ENCODE data around the gene CHMP1A. TPM values are rescaled to one million over a fixed set of nuclear protein-coding genes. Genes with fewer than 3 reads are reported as not detected.
A peak's percentile ranks its signal among the peaks of the same experiment; 100 is the strongest.
"Not testable (repeated sequence)": the region's sequence is repeated elsewhere in the genome, so short reads cannot be mapped to it uniquely, and the experiment has no call there.

Gene CHMP1A
- total and polyA plus RNA-seq, 10 donors: 44.4 to 96.2 (median 76.5) TPM

- no peaks in the 10 kb centered on the region for H3K27me3 ChIP-seq (replicated peaks in 1 of 7)
- intact Hi-C loops (cut with DNase I; ENCODE audit: low total_unique reads): loop anchor here (5.0 kb wide), 1 partner anchor 92 kb away; no protein-coding TSS in a partner anchor
- WGBS, 5 donors: 0 to 3% (median 1%) methylated on average over 6 to 30 of the region's 30 CpGs
- DNase-seq: peak; percentile 100
- peaks cover 13 to 63% (median 40%) of the 10 kb centered on the region in 6 donors for H3K4me1 ChIP-seq
- no peaks in the 10 kb centered on the region for H3K9me3 ChIP-seq
- TF ChIP-seq, protein P1, sequence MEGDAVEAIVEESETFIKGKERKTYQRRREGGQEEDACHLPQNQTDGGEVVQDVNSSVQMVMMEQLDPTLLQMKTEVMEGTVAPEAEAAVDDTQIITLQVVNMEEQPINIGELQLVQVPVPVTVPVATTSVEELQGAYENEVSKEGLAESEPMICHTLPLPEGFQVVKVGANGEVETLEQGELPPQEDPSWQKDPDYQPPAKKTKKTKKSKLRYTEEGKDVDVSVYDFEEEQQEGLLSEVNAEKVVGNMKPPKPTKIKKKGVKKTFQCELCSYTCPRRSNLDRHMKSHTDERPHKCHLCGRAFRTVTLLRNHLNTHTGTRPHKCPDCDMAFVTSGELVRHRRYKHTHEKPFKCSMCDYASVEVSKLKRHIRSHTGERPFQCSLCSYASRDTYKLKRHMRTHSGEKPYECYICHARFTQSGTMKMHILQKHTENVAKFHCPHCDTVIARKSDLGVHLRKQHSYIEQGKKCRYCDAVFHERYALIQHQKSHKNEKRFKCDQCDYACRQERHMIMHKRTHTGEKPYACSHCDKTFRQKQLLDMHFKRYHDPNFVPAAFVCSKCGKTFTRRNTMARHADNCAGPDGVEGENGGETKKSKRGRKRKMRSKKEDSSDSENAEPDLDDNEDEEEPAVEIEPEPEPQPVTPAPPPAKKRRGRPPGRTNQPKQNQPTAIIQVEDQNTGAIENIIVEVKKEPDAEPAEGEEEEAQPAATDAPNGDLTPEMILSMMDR (IDR thresholded peaks at IDR 0.05 in 8 of 11, conservative IDR thresholded peaks at IDR 0.05 in 3 of 11): peak; percentile 85 to 98 (median 91)
- TF ChIP-seq POLR2AphosphoS5 (IDR thresholded peaks at IDR 0.05): peak; percentile 75 to 90 (median 83)
- TF ChIP-seq POLR2A (IDR thresholded peaks at IDR 0.05): peak in 1 of 3 donors; percentile 59
- peaks cover 0 to 30% (median 14%) of the 10 kb centered on the region in 6 donors for H3K36me3 ChIP-seq
- peak overlapping the region; percentile 53 to 82 (median 72) for H3K4me3 ChIP-seq
- peak overlapping the region; percentile 61 to 95 (median 87) for H3K27ac ChIP-seq
Measured at GRCh38 chr16:89700100-89700648, 42.7 kb upstream of the CHMP1A start.

DNA sequence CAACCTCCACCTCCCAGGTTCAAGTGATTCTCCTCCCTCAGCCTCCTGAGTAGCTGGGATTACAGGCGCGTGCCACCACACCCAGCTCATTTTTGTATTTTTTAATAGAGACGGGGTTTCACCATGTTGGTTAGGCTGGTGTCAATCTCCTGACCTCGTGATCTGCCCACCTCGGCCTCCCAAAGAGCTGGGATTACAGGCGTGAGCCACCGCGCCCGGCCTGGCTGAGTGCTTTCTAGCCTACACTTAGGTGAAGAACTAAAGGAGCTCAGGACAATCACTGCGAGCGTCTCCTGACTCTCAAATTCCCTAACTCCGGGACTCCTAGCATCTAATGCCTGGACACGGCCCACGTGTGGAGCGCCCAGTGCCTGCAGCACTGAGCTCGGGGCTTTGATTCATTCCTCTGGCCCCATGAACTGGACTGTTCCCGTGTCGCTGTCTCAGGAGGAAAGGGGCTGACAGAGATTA is 42.2 kb upstream of the CHMP1A start:
- not testable (repeated sequence) for DNase-seq; H3K27me3 ChIP-seq (replicated peaks in 1 of 7); H3K9me3 ChIP-seq
- intact Hi-C loops (cut with DNase I; ENCODE audit: low total_unique reads): loop anchor here (5.0 kb wide), 1 partner anchor 93 kb away; no protein-coding TSS in a partner anchor
- Histone ChIP-seq H3K27ac (peak overlapping the region in 6 of 8 donors; percentile 55 to 95 (median 90)), H3K4me1 (peaks cover 13 to 64% (median 40%) of the 10 kb centered on the region in 6 donors), H3K4me3 (peak overlapping the region in 4 of 8 donors; percentile 62 to 81 (median 72)), H3K36me3 (peaks cover 0 to 35% (median 19%) of the 10 kb centered on the region in 6 donors)
- 62 to 71% (median 68%) methylated on average over 17 to 18 of the region's 18 CpGs for WGBS, 5 donors

DNA sequence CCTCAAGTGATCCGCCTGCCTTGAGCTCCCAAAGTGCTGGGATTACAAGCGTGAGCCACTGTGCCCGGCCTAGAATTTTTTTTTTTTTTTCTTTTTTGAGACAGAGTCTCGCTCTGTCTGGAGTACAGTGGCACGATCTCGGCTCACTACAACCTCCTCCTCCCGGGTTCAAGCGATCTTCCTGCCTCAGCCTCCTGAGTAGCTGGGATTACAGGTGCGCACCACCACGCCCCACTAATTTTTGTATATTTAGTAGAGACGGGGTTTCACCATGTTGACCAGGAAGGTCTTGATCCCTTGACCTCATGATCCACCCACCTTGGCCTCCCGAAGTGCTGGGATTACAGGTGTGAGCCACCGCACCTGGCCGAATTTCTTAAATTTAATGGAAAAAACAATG is 41.2 kb upstream of the CHMP1A start:
- H3K27ac ChIP-seq; H3K9me3 ChIP-seq; H3K27me3 ChIP-seq (replicated peaks in 1 of 7); H3K4me3 ChIP-seq; intact Hi-C loops (cut with DNase I; ENCODE audit: low total_unique reads); DNase-seq: not testable (repeated sequence)
- 95 to 98% (median 97%) methylated on average over 14 of the region's 14 CpGs for WGBS, 5 donors
- Histone ChIP-seq H3K36me3 (peaks cover 0 to 45% (median 28%) of the 10 kb centered on the region in 6 donors), H3K4me1 (peaks cover 13 to 70% (median 40%) of the 10 kb centered on the region in 6 donors)

DNA sequence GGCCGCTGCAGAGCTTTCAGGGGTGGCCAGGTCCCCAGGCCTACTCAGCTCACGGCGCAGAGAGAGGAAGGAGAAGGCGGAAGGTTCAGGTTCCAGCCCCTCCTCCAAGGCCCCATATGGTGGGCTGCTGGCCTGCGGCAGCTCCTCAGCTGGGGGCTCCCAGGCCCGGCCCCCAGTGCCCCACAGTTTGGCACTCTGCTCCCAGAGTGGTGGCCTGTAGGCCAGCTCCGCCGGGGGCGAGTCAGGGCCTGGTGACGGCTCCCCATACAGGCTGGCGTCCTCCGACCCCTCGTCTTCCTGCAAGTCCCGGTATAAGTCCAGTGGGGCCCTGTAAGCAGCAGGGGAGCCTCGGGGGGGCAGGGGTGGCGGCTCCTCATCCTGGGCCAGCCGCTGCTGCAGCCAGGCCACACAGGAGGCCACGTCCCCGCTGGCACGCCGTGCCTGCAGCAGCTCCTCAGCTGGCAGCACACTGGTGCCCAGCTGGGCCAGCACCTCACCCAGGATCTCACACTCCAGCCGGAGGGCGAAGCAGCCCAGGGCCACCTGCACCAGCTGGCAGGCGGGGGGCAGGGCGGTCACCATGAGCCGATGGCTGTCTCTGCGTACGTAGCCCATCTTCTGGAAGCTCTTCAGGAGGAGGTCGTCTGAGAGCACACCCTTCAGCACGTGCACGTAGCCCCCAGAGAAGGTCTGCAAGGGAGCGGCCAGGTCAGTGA is 40.3 kb upstream of the CHMP1A start:
- intact Hi-C loops (cut with DNase I; ENCODE audit: low total_unique reads): no loop called here
- WGBS, 5 donors: 86 to 93% (median 90%) methylated on average over 8 to 32 of the region's 32 CpGs
- Histone ChIP-seq H3K27me3 (replicated peaks in 1 of 7) (no peaks in the 10 kb centered on the region), H3K4me1 (peaks cover 13 to 67% (median 40%) of the 10 kb centered on the region in 6 donors), H3K9me3 (no peaks in the 10 kb centered on the region), H3K27ac (no peak overlapping the region), H3K4me3 (no peak overlapping the region), H3K36me3 (peaks cover 0 to 54% (median 37%) of the 10 kb centered on the region in 6 donors)
- no peak for TF ChIP-seq POLR2A (IDR thresholded peaks at IDR 0.05)
- peak in 2 of 3 donors; percentile 0 to 56 for TF ChIP-seq POLR2AphosphoS5 (IDR thresholded peaks at IDR 0.05)
- DNase-seq: peak; percentile 83

- TF ChIP-seq, protein P1 (IDR thresholded peaks at IDR 0.05 in 8 of 11, conservative IDR thresholded peaks at IDR 0.05 in 3 of 11): no peak
- TF ChIP-seq POLR2AphosphoS5 (IDR thresholded peaks at IDR 0.05): peak; percentile 3 to 41 (median 10)
- WGBS, 5 donors: 89 to 92% (median 91%) methylated on average over 6 to 19 of the region's 19 CpGs
- H3K4me3 ChIP-seq: no peak overlapping the region
- peaks cover 0 to 60% (median 43%) of the 10 kb centered on the region in 6 donors for H3K36me3 ChIP-seq
- H3K27me3 ChIP-seq (replicated peaks in 1 of 7): no peaks in the 10 kb centered on the region
- H3K4me1 ChIP-seq: peaks cover 13 to 61% (median 35%) of the 10 kb centered on the region in 6 donors
- intact Hi-C loops (cut with DNase I; ENCODE audit: low total_unique reads): no loop called here
- no peaks in the 10 kb centered on the region for H3K9me3 ChIP-seq
- DNase-seq: no peak
- no peak overlapping the region for H3K27ac ChIP-seq
Measured at GRCh38 chr16:89697161-89697615, 39.7 kb upstream of the CHMP1A start.
